Fibroblast of peridontal ligament (primary cell): ENCODE measurements around the gene SMLR1.

Source experiments
- DNase-seq: peaks from one replicate; pipeline ENCODE4 v3.0.0-alpha.2; 2010; ENCODE audit errors: extremely low read depth

The SMLR1 gene

DNA sequence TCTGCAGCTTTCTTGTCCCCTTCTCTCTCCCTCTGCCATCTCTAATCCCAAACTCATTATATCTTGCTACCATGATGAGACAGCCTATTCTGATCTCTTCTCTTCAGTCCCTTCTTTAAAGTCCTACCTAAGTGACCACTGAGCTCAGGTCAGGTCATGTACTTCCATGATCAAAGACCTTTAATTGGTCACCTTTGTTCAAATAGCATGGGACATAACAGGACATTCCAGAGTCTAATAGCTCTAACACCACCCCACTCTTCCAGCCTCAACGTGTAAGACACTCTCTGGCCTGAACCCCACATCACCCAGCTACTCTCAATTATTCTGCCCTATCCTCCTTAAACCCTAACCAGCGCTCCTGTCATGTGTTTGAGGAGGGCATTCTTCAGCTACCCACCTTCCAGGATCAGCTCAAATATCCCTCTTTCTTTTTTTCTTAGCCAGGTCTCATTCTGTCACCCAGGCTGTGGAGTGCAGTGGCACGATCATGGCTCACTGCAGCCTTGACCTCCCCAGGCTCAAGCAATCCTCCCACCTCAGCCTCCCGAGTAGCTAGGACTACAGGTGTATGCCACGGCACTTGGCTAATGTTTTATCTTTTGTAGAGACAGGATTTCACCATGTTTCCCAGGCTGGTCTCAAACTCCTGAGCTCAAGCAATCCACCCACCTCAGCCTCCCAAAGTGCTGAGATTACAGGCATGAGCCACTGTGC is 2.1 kb upstream of the SMLR1 start:
- DNase-seq = no peak

DNA sequence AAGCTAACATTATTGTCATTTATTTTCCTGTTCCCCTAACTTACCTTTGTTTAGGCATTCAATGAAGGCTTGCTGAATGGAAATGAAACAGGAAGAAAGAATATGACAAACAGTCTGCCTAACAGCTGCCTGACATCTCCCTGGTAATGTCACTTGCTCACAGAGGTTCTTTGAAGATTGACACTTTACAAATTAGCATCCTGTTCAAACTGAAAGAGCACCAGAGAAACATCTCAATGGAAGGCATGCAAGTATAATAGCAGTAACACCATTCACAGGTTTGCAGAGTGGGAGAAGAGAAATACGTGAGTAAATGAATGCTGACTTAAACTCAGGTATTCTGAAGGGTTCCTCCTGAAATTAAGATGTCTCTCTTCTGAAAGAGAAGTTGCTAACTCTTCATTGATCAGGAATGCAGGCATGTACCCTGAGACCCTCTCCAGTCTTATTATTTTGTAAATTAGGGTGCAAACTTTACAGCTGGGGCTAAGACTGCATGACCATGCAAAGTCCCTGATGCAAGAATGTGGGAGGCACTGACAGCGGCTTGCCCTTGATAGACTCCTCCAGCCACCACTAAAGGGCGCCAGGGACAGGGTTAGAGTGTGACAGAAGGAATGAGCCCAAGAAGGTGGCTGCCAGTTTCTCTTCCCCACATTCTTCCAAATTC is 1.3 kb upstream of the SMLR1 start:
- no peak for DNase-seq

DNA sequence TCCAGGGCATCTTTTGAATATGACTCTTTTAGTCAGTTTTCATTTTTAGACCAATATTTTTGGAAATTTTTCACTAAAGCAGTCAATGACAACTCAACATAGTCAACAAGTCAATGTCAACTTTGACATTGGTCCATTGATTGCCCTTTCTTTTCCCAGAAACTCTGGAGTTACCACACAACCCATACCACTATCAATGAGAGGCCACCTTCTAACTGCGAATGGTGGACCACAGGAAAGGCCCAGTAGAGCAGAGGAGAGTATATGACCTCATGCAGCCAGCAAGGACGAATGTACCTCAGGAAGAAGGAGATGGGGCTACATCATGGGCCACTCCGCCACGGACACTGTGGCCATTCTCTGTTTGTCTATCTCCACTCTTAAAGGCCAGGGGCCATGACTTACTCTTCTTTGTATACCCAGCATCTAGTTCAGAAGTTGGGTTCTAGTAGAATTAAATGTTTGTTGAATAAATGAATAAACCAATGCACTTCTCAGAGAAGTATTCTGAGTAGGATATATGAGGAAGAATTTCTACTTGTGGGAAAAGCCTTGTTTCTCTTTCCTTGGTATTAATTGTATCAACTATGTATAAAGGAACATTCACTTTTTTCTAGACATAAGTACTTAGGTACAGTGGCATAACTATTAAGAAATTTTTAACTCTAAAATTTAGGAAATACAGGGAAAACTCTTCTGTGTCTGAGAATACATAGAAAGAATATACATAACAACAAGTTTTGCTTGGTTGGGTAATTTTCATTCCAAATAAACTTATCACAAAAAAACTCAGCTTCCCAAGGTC is 562 bp upstream of the SMLR1 start:
- no peak for DNase-seq

DNA sequence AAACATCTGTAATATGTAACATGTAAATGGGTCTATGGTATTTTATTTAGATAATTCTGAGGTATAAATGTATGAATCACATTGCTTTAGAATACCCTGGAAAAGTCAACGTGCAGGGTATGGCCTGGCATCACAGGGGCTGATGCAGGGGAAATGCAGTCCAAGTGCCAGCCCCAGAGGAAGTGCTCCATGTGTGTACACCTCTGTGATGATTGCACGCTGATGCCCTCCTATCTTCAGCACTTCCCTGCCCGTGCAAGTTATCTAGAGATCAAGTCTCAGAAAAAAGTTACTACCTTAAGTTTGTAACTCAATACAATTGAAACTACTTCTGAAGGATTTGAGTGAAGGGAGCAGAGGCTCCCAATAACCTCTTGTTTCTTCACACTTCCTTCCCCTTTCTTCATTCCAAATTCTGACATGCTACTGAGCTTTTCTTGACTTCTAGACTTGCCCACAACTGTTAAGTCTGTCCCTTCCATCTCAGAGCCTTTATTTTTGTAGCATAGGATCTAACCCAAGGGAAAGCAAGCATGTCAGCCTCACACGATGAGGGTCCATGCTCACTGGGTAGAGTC is 2.2 kb downstream of the SMLR1 start:
- no peak for DNase-seq

DNA sequence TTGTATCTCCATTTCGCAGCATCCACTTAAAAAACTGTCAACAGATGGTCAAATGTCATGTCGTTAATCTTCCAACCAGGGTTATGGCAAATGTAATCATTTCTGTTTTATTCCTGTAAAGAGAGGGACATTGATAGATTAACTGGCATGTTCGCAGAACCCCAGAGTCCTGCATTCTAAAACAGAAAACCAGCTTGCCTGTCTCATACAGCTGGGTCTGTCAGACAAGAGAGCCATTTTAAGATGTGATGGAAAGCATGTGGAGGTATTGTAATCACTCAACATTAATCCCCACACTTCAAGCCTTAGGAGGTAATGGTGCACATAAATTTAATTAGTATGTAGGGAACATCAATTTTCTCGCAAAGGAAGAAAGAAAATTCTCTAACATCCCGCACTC is 4.4 kb downstream of the SMLR1 start:
- DNase-seq = no peak

DNA sequence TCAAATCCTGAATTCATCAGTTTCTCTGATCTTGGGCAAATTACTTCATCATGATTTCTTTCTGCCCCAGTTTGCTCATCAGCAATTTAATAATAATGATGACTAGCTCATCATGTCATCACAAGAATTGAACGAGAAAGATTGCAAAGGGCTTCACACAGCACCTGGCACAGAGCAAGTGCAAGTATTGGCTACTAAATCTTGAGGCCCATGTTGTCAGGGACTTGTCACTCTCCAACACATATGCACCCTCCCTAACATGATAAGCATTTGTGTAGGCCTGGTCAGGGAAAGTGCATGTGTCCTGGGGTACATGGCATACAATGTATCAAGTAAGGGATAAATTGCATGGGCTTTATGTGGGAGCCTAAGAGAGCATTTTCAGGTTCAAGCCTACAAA is 6.4 kb downstream of the SMLR1 start:
- DNase-seq = no peak

DNA sequence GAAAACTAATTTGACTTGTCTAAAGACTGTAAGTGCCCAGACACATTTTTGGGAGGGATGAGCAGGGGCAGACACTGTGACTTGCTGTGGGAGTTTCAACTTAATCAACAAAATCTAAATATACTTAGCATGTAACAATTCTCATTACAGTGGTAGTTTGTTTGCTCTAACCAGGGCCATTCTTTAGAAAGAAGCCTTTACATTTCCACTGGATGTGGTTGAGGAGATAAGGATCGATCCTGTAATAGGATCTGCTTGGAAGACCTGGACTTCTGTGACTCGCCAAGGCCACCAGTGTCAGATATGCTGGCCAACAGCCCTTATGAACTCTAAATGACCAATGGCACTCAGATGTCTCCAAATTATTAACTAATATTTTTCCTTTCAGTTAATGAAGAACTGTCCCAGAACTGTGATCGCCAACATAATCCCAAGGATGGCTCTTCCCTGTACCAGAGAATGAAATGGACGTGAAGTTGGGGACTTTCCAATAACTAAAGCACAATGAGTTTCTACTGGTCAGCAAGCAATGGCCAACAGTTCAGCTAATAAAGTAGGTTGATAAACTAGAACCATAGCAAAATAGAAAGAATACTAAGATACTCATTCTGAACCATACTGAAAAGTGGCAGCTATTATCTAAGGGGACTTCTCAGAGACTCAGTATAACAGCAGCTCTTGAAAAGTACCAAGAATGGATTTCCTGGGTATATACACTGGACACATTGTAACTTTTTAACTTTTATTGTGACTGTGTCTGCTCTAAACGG is 7.5 kb downstream of the SMLR1 start:
- no peak for DNase-seq

DNA sequence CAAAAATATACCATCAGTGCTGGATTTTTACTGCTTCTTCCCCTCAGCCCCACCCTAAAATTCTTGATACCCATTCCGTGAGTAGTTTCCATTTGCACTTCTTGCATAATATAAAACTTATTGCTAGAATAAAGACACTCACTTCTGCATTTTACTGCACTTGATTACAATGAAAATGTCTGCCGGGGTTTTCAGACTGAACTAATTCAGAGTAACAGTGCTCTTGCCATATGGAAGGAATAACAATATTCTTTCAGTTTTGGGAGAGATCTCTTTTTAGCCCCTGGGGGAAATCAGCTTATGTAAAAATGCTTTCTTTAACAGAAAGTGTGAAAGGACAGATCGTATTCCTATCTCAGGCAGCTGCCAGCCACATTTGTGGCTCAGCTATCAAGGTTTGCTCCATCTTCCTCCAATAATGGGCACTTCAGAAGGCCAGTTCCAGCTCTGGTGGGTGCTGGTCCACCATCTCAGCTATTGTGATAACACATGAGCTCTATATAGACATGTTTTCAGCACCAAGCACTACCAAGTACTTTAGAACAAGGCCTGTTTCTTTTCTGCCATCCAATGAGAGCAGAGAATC is 8.9 kb downstream of the SMLR1 start:
- DNase-seq = no peak

DNA sequence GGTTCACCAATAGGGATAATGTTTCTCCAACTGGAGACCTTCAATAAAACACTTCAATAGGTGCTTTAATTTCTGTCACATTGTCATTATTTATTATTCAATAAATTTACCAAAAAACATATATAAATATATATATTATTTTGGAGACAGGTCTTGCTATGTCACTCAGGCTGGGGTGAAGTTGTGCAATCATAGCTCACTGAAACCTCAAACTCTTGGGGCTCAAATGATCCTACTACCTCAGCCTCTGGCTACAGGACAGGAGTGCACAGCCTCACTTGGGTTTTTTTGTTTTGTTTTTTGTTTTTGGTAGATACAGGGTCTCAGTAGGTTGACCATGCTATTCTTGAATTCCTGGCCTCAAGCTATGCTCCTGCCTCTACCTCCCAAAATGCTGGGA is 9.9 kb downstream of the SMLR1 start:
- no peak for DNase-seq

DNA sequence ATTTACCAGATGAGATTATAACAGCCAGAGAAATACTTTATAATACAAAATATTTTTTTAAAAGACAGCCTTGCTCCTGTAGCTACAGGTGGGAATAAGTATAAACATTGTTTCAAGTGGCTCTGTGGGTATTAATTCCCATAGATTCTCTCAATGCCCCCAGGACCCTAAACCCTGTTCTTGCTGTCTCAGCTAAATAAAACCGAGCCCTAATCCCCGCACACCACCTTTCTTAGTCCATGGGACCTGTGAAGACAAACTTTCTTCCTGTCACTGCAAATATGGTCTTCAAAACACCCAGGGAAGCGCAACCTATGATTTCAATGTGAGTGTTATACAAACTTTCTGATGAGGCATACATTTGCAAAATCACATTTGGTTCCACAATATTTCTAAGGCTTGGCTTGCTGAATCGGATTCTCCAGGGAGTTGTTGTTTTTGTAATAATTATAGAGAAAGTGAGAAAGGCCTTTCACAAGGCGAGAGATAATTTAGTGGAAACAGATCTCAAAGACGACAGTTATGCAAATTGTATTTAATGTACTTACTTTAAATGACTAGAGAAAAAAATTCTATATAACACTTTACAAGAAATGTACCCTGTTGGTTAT is 11.1 kb downstream of the SMLR1 start:
- DNase-seq = no peak

DNA sequence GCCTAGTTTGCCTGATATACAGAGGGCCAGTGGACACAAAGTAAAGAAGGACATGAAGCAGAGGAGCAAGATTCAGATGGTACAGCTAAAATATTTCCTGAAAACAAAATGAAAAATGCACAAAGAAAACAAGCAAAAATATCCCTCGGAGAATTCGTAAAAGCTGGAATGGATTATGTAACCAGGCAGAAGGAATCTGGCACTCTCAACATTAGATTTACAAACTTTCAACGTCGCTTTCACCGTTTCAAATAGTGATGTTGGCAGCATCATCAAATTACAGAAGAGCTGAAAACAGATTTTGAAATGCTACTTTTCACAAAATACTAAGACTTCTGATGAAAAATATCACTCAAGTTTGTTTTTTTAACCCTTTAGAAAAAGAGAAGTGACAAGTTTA is 11.7 kb downstream of the SMLR1 start:
- DNase-seq = peak; percentile 56

DNA sequence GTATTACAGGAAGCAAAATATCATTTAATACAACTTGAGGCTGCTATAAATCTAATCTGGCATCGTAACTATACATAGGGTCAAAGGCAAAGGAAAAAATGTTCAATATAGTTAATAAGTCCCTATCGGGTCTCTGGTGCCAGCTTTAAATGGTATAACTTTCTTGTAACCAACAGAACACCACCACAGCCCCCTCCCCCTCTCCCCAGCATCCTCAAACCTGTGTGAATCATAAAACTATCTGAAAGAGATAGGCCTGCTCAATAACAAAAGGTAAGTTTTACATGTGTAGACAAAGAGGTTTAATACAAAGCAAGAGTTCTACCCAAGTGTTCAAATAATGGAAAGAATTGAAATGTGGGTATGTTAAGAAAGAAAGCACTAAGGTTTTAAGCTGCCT is 12.2 kb downstream of the SMLR1 start:
- no peak for DNase-seq

DNA sequence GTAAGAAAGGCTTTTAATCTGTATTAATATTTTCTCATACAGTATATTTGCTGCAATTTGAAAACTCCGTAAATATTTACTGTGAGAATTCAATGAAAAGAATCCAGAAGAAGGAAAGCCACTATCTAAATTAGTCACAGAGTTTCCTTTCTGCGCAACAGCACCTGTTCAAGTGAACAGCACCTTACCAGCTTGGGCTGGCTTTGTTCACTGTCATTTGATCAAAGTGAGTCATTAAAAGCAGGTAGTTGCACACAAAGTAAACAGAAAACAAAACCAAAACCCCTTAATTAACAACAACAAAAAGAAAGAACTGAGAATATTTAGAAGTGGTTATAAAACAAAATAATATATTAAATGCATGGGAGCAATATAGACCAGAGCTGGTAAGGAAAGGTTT is 12.8 kb downstream of the SMLR1 start:
- no peak for DNase-seq

DNA sequence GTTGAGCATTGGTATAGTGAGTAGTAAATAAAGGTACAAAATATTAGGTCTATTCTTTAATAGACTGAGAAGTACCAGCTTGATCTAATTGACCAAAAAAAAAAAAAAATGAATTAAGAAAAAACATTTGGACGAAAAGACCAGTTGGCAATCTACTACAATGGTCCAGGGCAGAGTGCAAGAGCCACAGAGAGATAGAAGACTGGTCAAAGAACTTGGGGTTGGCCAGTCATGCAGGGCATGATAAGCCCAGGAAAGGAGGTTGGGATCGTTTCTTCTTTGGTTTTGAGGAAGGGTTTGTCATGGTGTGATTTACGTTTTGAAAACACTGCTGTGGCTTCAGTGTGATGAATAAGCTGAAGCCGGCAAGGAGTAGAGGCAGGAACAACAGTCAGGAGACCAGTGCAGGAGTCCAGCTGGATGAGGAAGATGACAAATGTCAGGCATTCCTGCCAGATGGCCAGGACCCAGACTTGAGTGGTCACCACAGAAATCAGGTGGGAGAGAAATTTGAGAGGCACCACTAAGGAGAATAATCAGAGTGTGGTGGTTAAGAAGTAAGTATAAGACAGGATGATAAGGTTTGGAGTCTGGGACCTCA is 14.0 kb downstream of the SMLR1 start:
- DNase-seq = no peak

DNA sequence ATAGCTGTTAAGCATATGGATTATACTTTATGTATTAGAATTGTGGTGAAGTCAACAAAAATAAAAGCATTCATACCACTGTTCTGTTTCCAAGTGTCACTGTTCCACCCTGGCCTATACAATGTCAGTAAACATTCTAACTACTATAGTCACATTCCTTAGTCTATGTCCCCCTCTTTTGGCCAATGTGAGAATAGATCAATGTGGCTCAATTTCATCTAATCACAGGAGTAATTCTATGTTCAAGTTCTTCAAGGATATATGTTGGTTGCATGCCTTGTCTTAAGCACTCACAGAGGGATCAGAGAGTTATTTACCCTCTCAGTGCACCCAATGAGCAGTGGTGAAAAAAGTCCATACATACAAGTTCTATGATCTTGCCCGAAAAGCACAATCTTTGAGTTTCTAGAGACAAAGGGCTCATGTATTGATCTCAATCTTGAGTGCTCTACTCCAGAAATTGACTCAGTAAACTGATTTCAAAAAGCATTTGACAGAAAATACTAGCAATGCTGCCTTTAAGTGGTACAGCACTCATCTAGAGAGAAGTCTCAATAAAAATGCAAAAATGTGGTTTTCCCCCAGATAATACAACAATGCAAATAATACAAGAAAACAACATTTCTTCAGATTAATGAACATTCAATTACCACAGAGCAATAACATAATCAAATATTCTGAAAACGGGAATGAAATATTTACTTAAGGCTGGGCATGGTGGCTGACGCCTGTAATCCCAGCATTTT is 16.5 kb downstream of the SMLR1 start:
- peak; percentile 75 for DNase-seq

DNA sequence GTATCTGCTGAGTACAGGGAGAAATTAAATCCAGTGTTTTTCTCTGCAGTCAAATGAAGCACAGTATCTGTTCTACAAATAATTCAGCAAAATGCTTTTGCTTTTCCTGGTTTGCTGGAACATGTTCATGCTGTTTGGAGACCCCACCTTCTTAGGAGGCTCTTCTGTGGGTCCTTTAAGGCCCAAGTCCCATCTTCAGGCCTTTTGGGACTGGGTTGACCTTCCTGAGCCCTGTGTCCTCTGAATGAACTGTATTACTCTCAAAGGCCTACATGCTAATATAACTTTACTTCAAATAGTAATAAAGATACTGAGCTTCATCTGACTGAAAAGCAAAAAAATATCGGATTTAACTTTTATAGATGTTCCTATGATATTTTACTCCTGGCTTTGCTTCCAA is 19.3 kb downstream of the SMLR1 start:
- DNase-seq = no peak

DNA sequence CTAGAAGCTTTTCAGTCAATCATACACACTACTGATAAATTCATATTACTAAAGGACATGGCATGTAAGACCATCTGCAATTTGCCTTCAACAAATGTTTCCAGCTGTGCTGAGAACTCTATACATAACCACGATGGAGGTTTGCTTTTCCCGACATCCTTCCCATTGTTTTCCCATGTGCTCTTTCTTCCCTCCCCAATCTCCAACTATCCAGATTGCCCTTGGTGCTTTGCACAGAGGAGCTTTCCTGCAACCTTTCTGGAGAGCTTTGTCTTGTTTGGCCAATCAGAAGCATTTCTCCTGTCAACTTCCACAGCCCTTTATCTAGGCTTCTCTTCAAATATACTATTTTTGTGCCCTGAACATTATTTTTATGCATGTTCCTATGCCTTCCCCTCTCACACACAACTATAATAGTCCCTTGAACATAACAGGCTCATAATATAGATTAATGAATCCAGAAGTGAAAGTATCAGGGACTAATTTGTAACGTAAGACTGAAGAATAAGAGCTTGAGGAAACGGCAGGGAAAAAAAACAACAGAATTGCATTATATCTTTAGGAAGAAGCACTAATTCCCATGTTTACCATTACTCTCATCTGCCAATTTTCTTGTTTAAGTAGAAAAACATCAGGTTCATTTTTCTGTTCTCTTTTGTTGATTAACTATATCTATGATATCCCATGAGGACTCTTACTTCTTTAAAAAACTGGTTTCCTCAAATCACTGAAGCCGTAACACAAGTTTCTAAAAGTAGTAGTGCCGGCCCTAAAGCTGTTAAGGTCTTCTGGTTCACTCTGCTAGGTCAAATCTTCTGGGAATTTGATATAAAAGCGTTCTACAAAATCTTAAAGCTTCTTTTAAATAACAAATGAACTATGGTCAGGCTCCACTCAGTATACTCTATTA is 20.1 kb downstream of the SMLR1 start:
- peak; percentile 17 for DNase-seq

DNA sequence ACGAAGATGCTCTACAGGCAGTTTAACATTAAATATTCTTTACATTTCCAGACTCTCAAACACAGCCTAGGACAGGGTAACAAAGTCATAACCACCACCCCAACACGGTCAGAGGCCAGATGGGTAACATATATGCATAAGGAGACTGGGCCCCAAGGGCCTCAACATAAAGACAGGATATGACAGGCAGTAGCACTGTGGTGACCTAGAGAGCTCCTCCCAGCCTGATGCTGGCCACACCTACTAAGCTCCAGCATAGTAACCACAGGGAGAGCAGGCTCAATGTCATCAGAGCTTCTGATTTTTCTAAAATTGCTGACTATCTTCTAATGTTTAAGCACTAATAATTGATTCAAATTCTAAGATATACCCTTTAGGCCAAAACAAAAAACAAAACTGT is 21.7 kb downstream of the SMLR1 start:
- DNase-seq = no peak

DNA sequence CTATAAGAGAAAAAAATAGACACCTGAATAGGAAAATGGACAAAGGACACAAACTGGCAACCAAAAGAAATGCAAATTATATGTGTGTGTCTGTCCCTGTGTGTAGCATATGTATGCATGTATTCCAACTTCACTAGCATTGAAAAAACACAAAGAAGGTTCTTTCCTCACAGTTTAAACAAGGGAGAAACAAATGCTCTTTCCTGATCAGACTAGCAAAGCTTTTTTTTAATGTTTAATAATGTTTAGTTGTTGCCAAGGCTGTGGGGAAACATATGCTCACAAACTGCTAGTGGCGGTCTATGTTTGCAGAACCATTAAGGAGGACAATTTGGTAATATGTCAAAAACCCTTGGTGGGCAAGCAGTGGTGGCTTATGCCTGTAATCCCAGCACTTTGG is 22.4 kb downstream of the SMLR1 start:
- DNase-seq = no peak
